ENCODE results near the gene NAA10. TPM values are rescaled to one million over a fixed set of nuclear protein-coding genes. Genes with fewer than 3 reads are reported as not detected.

Gene NAA10
- total RNA-seq, 6 experiments from 2014 or later = 36.1 to 56.2 (median 39.7) TPM

GRCh38 chrX:153963546-153963945 is 28.7 kb upstream of the NAA10 start:
- Histone ChIP-seq H3K36me3 (peaks cover 0 to 58% (median 22%) of the 10 kb centered on the region in 4 donors), H3K9me3 (no peaks in the 10 kb centered on the region), H3K4me3 (no peak overlapping the region), H3K27me3 (no peaks in the 10 kb centered on the region), H3K4me1 (peaks cover 0 to 27% (median 0%) of the 10 kb centered on the region in 4 donors), H3K27ac (no peak overlapping the region)
- no peak for TF ChIP-seq POLR2A (IDR thresholded peaks at IDR 0.05)
- no peak for TF ChIP-seq CTCF (IDR thresholded peaks at IDR 0.05)
- no CpG with 5 or more reads among the region's 12 CpGs for WGBS (ENCODE audit: insufficient coverage, low coverage, low lambda C conversion rate, missing lambda C conversion rate)
- ATAC-seq (no peak), DNase-seq (no peak)
- intact Hi-C loops (cut with DNase I) = no loop called here

GRCh38 chrX:153961292-153961691 is 26.5 kb upstream of the NAA10 start:
- Histone ChIP-seq H3K4me1 (peaks cover 0 to 6% (median 0%) of the 10 kb centered on the region in 4 donors), H3K9me3 (no peaks in the 10 kb centered on the region), H3K27ac (no peak overlapping the region), H3K4me3 (no peak overlapping the region), H3K36me3 (peaks cover 0 to 73% (median 29%) of the 10 kb centered on the region in 4 donors), H3K27me3 (no peaks in the 10 kb centered on the region)
- no peak for DNase-seq
- ATAC-seq = no peak
- intact Hi-C loops (cut with DNase I) = no loop called here
- WGBS (ENCODE audit: insufficient coverage, low coverage, low lambda C conversion rate, missing lambda C conversion rate) = 100% methylated on average over 1 of the region's 11 CpGs
- TF ChIP-seq CTCF (IDR thresholded peaks at IDR 0.05) (no peak), POLR2A (IDR thresholded peaks at IDR 0.05) (no peak)

- DNase-seq = no peak
Measured at GRCh38 chrX:153960786-153961185, 25.9 kb upstream of the NAA10 start.

GRCh38 chrX:153960077-153960476 is 25.2 kb upstream of the NAA10 start:
- intact Hi-C loops (cut with DNase I) = no loop called here
- H3K36me3 ChIP-seq = peaks cover 0 to 77% (median 29%) of the 10 kb centered on the region in 4 donors
- no peaks in the 10 kb centered on the region for H3K4me1 ChIP-seq
- DNase-seq (no peak), ATAC-seq (no peak)
- H3K9me3 ChIP-seq = no peaks in the 10 kb centered on the region
- TF ChIP-seq CTCF (IDR thresholded peaks at IDR 0.05) (no peak), POLR2A (IDR thresholded peaks at IDR 0.05) (no peak)
- WGBS (ENCODE audit: insufficient coverage, low coverage, low lambda C conversion rate, missing lambda C conversion rate) = 73% methylated on average over 3 of the region's 16 CpGs
- no peak overlapping the region for H3K4me3 ChIP-seq
- H3K27me3 ChIP-seq = no peaks in the 10 kb centered on the region
- no peak overlapping the region for H3K27ac ChIP-seq

More at GRCh38 chrX:153960786-153961185, 25.9 kb upstream of the NAA10 start:
- WGBS (ENCODE audit: insufficient coverage, low coverage, low lambda C conversion rate, missing lambda C conversion rate) = 93% methylated on average over 16 of the region's 22 CpGs
- intact Hi-C loops (cut with DNase I) = no loop called here
- Histone ChIP-seq H3K36me3 (peaks cover 0 to 77% (median 29%) of the 10 kb centered on the region in 4 donors), H3K4me1 (peaks cover 0 to under 1% (median 0%) of the 10 kb centered on the region in 4 donors), H3K9me3 (no peaks in the 10 kb centered on the region), H3K27me3 (no peaks in the 10 kb centered on the region), H3K4me3 (no peak overlapping the region), H3K27ac (no peak overlapping the region)
- no peak for ATAC-seq
- TF ChIP-seq CTCF (IDR thresholded peaks at IDR 0.05) (no peak), POLR2A (IDR thresholded peaks at IDR 0.05) (no peak)

GRCh38 chrX:153959649-153960048 is 24.8 kb upstream of the NAA10 start:
- DNase-seq = no peak
- WGBS (ENCODE audit: insufficient coverage, low coverage, low lambda C conversion rate, missing lambda C conversion rate) = 47% methylated on average over 3 of the region's 15 CpGs
- no peak for ATAC-seq

More at GRCh38 chrX:153959649-153960048, 24.8 kb upstream of the NAA10 start:
- Histone ChIP-seq H3K9me3 (no peaks in the 10 kb centered on the region), H3K36me3 (peaks cover 0 to 79% (median 29%) of the 10 kb centered on the region in 4 donors), H3K27me3 (no peaks in the 10 kb centered on the region), H3K4me1 (no peaks in the 10 kb centered on the region), H3K27ac (no peak overlapping the region), H3K4me3 (no peak overlapping the region)
- TF ChIP-seq POLR2A (IDR thresholded peaks at IDR 0.05) (no peak), CTCF (IDR thresholded peaks at IDR 0.05) (no peak)
- intact Hi-C loops (cut with DNase I) = loop anchor here in 1 of 2 donors (10.0 kb wide), 1 partner anchor 995 kb away; no protein-coding TSS in a partner anchor
